GM13976 (cell line): ENCODE measurements around the gene SUCLG1.
A peak's percentile ranks its signal among the peaks of the same experiment; 100 is the strongest.

ENCODE experiments used
- DNase-seq: peaks from one replicate; pipeline ENCODE4 v3.0.0; 2012; ENCODE audit warnings: low spot score
- in situ Hi-C: fragments of 300-500 bp; cut with MboI; formaldehyde crosslinking; loops from one replicate; pipeline ENCODE4 v1.12.0; 2022; ENCODE audit warnings: low sequenced_read_pairs, mixed read lengths, inconsistent platforms; ENCODE audit not compliant: unreplicated experiment
- TF ChIP-seq, protein P1 (sequence below): IDR thresholded peaks from 2 replicates; pipeline ENCODE4 v1.5.1; 2012; ENCODE audit warnings: borderline replicate concordance, mild to moderate bottlenecking; ENCODE audit not compliant: insufficient read depth; ENCODE audit errors: extremely low read depth, missing control alignments, control extremely low read depth

SUCLG1 gene

DNA sequence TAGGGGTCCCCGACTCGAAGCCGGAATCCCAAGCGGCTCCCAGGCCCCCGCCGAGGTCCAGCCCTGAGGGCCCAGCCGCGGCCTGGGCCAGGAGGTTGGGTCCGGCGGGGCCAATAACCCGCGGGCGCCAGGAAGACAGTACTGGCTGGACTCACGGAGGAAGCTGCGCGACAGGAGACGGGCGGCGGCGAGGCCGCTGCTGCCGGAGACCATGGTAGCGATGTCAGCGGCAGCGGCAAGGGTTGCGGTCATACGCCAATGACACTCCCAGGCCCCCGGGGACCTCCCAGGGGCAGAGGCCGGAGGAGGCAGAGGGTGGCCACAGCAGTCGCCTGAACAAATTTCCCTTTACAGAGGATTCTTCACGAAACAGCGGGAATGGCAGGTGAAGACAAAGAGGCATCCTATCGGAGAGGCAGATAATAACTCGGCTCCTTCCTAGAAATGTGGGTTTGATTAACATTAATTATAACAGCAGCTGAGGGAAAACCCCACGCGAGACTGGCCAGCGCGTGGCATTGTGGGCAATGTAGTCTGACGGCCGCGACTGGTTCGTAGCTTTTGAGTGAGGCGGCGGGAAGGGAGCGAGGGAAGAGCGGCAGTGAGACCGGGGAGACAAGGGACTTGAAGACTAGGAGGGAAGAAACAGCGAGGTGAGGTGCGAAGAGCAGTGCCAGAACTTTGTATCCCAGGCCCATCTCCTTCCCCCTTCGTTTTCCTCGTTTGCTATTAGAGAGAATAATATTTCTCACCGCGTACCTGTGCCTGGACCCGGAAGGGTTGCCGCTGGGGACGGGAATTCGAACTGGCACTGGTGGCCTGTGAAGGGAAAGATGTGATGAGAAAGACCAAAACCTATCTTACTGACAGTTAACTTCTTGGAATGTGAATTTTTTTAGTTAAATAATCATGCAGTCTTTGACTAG, at the start of gene SUCLG1:
Gene SUCLG1, minus strand, starts transcription at position 263 of the 926 bp plus-strand sequence. Its CDS starts 11 bp downstream, at position 252.
- in situ Hi-C loops: no loop called here
- TF ChIP-seq, protein P1, sequence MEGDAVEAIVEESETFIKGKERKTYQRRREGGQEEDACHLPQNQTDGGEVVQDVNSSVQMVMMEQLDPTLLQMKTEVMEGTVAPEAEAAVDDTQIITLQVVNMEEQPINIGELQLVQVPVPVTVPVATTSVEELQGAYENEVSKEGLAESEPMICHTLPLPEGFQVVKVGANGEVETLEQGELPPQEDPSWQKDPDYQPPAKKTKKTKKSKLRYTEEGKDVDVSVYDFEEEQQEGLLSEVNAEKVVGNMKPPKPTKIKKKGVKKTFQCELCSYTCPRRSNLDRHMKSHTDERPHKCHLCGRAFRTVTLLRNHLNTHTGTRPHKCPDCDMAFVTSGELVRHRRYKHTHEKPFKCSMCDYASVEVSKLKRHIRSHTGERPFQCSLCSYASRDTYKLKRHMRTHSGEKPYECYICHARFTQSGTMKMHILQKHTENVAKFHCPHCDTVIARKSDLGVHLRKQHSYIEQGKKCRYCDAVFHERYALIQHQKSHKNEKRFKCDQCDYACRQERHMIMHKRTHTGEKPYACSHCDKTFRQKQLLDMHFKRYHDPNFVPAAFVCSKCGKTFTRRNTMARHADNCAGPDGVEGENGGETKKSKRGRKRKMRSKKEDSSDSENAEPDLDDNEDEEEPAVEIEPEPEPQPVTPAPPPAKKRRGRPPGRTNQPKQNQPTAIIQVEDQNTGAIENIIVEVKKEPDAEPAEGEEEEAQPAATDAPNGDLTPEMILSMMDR: no peak
- DNase-seq: peak; percentile 91

DNA sequence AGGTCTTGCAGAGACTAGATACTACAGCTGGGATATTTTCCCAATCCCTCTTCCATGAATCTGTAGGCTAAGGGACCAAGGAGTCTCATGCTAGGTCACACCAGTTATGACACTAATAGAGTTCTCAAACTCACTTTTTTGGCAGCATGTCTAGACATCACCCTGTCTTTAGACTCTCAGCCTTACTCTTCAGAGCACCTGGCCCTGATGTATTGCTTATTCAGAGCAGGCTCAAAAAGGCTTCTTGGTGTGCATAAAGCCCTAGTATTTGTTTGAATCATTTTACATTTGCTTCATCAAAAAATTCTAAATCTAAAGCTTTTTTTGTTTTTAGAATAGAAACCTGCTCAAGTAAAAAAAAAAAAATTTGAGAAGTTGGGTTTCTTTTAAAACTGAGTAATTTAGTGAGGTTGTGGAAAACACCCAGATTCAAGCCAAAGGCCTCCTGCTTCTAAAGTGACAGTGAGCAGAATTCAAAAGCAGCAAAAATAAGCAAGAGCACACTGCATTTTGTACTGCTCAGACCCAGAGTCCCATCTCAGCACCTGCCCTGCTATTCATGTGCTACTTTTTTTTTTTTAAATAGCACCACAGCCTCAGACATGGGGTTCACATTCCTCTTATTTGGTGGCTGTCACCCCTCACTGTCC, 39.2 kb upstream of the SUCLG1 start:
- DNase-seq: no peak
- in situ Hi-C loops: loop anchor here (10.0 to 25.0 kb wide), 2 partner anchors 377 to 789 kb away; no protein-coding TSS in a partner anchor
- TF ChIP-seq, protein P1: no peak

DNA sequence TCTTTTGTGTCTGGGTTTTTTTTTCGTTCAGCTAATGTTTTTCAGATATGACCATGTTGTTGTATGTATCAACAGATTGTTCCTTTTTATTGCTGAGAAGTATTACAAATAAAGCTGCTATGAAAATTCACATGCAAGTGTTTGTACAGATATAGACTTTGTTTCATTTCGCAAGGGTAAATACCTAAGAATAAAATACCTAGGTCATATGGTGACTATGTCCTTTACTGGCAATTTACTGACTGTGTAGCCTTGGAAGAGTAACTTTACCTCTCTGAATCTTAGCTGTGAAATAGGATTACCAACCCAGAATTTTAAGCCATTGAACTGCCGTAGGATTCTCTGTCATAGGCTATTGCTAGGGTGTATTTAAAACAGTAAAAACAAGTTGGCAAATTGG, 38.2 kb upstream of the SUCLG1 start:
- in situ Hi-C loops: loop anchor here (10.0 to 25.0 kb wide), 2 partner anchors 378 to 790 kb away; no protein-coding TSS in a partner anchor
- TF ChIP-seq, protein P1: no peak
- DNase-seq: no peak

DNA sequence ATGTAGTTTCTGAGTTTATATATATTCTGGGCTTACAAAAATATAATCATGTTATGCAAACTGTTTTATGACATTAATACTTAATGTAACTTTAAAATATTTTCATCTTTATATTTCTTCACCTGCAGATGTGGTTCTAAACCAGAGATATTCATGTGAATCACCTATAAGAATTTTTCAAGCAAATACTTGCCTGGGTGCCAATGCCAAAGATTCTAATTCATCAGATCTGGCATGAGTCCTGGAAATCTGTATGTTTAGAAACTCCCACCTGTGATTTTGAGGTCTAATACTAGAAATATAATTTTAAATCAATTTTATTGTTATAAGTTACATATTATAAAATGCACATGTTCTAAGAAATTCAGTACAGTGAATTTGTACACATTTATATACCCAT, 37.3 kb upstream of the SUCLG1 start:
- in situ Hi-C loops: loop anchor here (10.0 to 25.0 kb wide), 2 partner anchors 378 to 791 kb away; no protein-coding TSS in a partner anchor
- no peak for DNase-seq
- TF ChIP-seq, protein P1: no peak

DNA sequence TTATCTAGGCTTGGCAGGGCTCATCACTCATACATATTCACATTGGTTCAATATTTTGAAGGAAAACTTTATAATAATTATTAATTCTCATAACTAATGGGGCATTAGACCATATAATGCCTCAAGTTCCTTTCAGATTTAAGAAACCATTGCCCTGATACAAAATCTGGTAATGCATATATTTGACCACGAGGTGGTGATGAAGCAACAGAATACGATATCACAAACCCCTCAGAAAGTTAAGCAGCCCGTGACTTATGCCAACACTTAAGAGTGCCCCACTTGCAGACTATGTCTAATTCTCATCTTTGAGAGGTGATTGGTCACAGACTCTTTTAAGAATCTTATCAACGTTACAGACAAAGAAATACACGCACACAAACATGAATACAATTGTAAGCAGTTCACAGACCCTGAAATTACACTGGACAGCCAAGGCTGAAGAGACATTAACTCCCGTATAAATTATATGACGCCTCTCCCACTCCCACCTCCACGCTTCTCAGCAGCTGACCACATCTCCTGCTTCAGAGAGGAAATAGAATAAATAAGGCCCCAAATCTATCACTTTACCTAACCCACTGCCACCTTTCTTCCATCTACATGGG, 36.6 kb upstream of the SUCLG1 start:
- in situ Hi-C loops: loop anchor here (10.0 to 25.0 kb wide), 2 partner anchors 379 to 792 kb away; no protein-coding TSS in a partner anchor
- TF ChIP-seq, protein P1: peak; percentile 54
- DNase-seq: peak; percentile 31

DNA sequence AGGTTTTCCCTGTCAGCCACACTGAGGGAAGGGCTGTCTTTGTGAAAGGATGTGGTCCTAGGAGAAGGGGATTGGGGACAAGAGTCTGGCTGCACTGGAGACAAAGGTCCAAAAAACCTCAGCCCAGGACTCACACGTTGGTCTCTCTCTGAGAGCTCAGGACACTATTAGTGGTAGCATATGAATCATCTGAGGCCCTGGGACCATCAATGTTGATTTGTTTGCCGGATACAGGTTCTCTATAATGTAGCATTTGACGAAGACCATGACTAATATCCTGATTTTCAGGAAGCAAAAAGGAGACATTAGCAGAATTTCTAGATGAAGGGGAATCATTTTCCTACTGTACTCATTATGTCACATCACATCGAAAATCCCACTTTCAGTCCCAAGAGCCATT, 35.0 kb upstream of the SUCLG1 start:
- TF ChIP-seq, protein P1: no peak
- in situ Hi-C loops: loop anchor here (10.0 to 25.0 kb wide), 2 partner anchors 381 to 793 kb away; no protein-coding TSS in a partner anchor

More for the DNA sequence above, 35.0 kb upstream of the SUCLG1 start:
- no peak for DNase-seq
